D721Med (cell line): ENCODE data around the gene NOL4L.
A peak's percentile ranks its signal among the peaks of the same experiment; 100 is the strongest.

Experiments
- DNase-seq: peaks from one replicate; pipeline ENCODE4 v3.0.0; 2011; ENCODE audit warnings: low spot score; ENCODE audit not compliant: insufficient read length
- FAIRE-seq: peaks from 2 replicates; lab custom pipeline; 2011; peaks lifted over from hg19 to GRCh38; lab: Jason Lieb, UNC
- TF ChIP-seq, protein P1 (sequence below): IDR thresholded peaks from 2 replicates; pipeline ENCODE4 v1.5.1; 2012; ENCODE audit warnings: mild to moderate bottlenecking, control low read depth; ENCODE audit not compliant: insufficient read depth; ENCODE audit errors: missing control alignments

The NOL4L gene

GRCh38 chr20:32460231-32460630 is 124.9 kb downstream of the NOL4L start:
- DNase-seq (no peak), FAIRE-seq (no peak)
- TF ChIP-seq, protein P1, sequence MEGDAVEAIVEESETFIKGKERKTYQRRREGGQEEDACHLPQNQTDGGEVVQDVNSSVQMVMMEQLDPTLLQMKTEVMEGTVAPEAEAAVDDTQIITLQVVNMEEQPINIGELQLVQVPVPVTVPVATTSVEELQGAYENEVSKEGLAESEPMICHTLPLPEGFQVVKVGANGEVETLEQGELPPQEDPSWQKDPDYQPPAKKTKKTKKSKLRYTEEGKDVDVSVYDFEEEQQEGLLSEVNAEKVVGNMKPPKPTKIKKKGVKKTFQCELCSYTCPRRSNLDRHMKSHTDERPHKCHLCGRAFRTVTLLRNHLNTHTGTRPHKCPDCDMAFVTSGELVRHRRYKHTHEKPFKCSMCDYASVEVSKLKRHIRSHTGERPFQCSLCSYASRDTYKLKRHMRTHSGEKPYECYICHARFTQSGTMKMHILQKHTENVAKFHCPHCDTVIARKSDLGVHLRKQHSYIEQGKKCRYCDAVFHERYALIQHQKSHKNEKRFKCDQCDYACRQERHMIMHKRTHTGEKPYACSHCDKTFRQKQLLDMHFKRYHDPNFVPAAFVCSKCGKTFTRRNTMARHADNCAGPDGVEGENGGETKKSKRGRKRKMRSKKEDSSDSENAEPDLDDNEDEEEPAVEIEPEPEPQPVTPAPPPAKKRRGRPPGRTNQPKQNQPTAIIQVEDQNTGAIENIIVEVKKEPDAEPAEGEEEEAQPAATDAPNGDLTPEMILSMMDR = no peak

GRCh38 chr20:32458837-32459220 is 126.3 kb downstream of the NOL4L start:
- TF ChIP-seq, protein P1 = no peak
- DNase-seq = no peak
- FAIRE-seq = no peak

GRCh38 chr20:32458061-32458836 is 126.9 kb downstream of the NOL4L start:
- FAIRE-seq (no peak), DNase-seq (no peak)

DNA sequence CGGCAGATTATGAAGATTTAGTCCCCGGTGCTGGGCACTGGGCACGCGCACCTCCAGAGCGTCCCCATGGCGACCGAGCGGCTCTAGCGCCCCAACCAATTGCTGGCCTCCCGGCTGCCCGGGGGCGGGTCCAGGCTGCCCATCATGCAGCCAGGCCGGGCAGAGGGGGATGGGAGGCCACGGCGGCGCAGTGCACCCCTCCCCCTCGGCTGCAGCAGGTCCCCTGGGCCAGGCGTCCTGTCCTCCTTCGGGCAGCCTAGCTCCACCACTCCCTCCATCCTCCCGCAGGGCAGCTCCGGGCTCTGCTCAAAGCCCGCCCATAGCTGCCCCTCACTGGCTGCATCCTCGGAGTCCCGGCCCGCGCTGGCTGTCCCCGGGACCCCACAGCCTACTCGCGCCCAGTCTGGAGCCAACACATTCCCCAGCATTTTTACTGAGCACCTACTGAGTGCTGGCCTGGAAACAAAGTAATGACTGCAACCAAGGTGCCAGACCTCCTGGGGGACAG is 127.6 kb downstream of the NOL4L start:
- FAIRE-seq (no peak), DNase-seq (peak; percentile 100)
- TF ChIP-seq, protein P1 = no peak

More at GRCh38 chr20:32458061-32458836, 126.9 kb downstream of the NOL4L start:
- TF ChIP-seq, protein P1 = no peak

GRCh38 chr20:32456869-32457478 is 128.2 kb downstream of the NOL4L start:
- FAIRE-seq (no peak), DNase-seq (peak; percentile 84)
- TF ChIP-seq, protein P1 = peak; percentile 58

DNA sequence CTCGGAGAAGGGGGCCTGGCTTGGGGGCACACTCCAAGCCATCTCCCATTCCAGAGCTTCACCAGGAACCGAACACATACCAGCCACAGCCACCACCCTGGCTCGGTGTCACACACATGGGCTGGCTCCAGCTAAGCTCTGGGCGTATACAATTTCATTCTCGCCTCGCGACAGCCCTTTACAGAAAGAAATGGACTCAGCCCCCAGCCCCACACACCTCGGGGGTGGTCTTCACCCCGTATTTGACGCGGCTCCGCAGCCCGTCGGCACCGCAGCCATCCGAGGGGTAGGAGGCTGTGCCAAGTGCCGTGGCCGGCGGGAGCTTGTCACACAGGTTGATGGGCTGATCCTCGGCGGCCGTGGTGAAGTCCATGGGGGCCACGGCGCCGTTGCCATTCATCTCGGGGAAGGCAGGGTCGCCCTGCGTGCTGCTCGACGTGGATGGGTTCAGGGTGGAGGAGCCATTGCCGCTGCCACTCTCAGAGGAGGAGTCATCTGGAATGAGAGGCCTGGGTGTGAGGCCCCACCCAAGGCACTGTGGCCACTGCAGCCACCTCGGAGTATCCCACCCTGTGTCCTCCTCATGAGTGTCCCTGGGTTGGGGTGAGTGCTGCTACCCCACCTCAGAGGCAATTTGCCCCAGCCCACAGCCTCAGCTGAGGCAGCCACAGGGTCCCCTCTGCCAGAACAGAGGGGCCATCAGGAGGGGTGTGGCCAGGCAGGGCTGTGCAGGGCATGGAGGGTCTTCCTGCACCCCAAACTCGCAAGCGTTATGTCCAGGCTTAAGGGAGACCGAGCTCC is 129.0 kb downstream of the NOL4L start:
- FAIRE-seq = no peak
- no peak for DNase-seq
- TF ChIP-seq, protein P1 = no peak
